Progenitor cell of endocrine pancreas (in vitro differentiated cells): ENCODE results near the gene STRN3. TPM values are rescaled to one million over a fixed set of nuclear protein-coding genes. Genes with fewer than 3 reads are reported as not detected.
A peak's percentile ranks its signal among the peaks of the same experiment; 100 is the strongest.
"Not testable (repeated sequence)": the region's sequence is repeated elsewhere in the genome, so short reads cannot be mapped to it uniquely, and the experiment has no call there.

Source experiments
- DNase-seq: peaks from one replicate; pipeline ENCODE4 v3.0.0; 2021; ENCODE audit warnings: low spot score; ENCODE audit not compliant: unreplicated experiment
- H3K27ac Mint-ChIP-seq: 2 replicates; pipeline ENCODE4 v1.8.0; 2021; ENCODE audit warnings: mild to moderate bottlenecking, moderate library complexity, mixed read lengths
- H3K27me3 Mint-ChIP-seq: 2 replicates; pipeline ENCODE4 v1.8.0; 2021; ENCODE audit warnings: mixed read lengths
- H3K36me3 Mint-ChIP-seq: 2 replicates; pipeline ENCODE4 v1.8.0; 2022; ENCODE audit warnings: mixed read lengths; ENCODE audit not compliant: insufficient read depth
- H3K4me1 Mint-ChIP-seq: 2 replicates; pipeline ENCODE4 v1.8.0; 2021; ENCODE audit warnings: low read depth, mixed read lengths
- H3K4me3 Mint-ChIP-seq: 2 replicates; pipeline ENCODE4 v1.8.0; 2021; ENCODE audit warnings: low read depth, mild to moderate bottlenecking, moderate library complexity, mixed read lengths
- H3K9me3 Mint-ChIP-seq: 2 replicates; pipeline ENCODE4 v1.8.0; 2021; ENCODE audit warnings: low read depth, mixed read lengths
- total RNA-seq: library from RNA; stranded (reverse); gene quantifications from 2 replicates; pipeline ENCODE4 v1.2.1, GENCODE V29; 2021
- TF ChIP-seq, protein P1 (sequence below): fragments of 200-600 bp; sonication (generic); IDR thresholded peaks from one replicate; pipeline ENCODE4 v1.5.0; 2021; ENCODE audit warnings: antibody characterized with exemption, mild to moderate bottlenecking; ENCODE audit not compliant: unreplicated experiment

STRN3 gene
- total RNA-seq, 1 donor from 2014 or later, result 46.7 TPM

DNA sequence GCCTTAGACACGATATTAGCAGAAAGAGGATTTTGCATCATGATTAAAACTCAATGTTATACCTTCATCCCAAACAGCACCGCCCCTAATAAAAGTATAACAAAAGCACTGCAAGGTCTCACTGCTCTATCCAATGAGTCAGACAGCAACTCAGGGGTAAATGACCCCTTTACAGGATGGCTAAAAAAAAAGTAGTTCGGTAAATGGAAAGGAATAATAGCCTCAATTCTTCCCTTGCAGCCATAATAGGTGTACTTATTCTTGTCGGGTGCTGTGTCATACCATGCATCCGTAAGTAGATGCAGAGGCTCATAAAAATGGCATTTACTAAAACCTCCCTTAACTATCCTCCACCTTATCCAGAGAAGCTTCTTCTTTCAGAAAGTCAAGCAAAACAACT lies 54.6 kb downstream of the STRN3 start:
- Mint-ChIP-seq H3K4me1 (peaks cover 9% of the 10 kb centered on the region), H3K4me3 (no peak overlapping the region), H3K36me3 (peaks cover 15% of the 10 kb centered on the region), H3K9me3 (peaks cover 17% of the 10 kb centered on the region), H3K27me3 (no peaks in the 10 kb centered on the region), H3K27ac (peak overlapping the region; percentile 76)
- TF ChIP-seq, protein P1, sequence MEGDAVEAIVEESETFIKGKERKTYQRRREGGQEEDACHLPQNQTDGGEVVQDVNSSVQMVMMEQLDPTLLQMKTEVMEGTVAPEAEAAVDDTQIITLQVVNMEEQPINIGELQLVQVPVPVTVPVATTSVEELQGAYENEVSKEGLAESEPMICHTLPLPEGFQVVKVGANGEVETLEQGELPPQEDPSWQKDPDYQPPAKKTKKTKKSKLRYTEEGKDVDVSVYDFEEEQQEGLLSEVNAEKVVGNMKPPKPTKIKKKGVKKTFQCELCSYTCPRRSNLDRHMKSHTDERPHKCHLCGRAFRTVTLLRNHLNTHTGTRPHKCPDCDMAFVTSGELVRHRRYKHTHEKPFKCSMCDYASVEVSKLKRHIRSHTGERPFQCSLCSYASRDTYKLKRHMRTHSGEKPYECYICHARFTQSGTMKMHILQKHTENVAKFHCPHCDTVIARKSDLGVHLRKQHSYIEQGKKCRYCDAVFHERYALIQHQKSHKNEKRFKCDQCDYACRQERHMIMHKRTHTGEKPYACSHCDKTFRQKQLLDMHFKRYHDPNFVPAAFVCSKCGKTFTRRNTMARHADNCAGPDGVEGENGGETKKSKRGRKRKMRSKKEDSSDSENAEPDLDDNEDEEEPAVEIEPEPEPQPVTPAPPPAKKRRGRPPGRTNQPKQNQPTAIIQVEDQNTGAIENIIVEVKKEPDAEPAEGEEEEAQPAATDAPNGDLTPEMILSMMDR, result no peak
- DNase-seq, result no peak

DNA sequence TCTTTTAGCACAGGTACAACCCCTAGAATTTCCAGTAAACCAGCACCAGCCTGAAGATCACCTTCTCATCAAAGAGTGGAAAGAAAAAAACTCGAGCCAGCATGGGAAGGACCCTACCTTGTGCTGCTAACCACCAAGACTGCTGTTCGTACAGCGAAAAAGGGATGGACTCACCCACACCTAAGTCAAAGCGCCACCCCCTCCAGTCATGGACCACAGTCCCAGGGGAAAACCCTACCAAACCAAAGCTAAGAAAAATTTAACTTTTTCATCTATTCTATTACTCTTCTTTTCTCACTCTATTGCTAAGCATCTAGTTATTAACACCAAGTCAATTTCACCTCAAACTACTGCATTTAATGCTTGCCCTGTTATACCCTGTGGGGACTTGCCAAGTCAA lies 56.4 kb downstream of the STRN3 start:
- Mint-ChIP-seq H3K9me3 (peaks cover 31% of the 10 kb centered on the region), H3K36me3 (peaks cover 30% of the 10 kb centered on the region)
- not testable (repeated sequence) for H3K27ac Mint-ChIP-seq, DNase-seq, H3K4me1 Mint-ChIP-seq, H3K27me3 Mint-ChIP-seq, H3K4me3 Mint-ChIP-seq

DNA sequence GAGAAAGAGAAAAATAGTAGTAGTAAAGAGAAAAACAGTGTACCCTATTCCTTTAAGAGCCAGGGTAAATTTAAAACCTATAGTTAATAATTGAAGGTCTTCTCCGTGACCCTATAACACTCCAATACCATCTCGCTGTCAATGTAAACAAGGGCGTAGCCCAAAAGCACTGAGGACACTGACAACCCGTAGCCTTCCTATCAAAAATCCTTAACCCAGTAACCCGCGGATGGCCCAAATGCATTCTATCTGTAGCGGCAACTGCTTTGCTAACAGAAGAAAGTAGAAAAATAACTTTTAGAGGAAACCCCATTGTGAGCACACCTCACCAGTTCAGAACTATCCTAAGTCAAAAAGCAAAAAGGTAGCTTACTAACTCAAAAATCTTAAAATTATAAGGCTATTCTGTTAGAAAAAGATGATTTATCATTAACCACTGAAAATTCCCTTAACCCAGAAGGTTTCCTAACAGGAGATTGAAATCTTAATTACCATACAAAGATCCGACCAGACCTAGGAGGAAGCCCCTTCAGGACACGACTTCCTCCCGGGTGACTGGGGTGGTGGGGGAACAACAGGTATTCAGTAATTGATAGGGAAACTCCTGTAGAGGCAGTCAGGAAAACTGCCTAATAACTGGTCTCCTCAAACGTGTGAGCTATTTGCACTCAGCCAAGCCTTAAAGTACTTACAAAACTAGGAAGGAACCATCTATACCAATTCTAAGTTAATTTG lies 58.6 kb downstream of the STRN3 start:
- H3K27me3 Mint-ChIP-seq, H3K4me1 Mint-ChIP-seq, DNase-seq, H3K27ac Mint-ChIP-seq, H3K4me3 Mint-ChIP-seq: not testable (repeated sequence)
- Mint-ChIP-seq H3K9me3 (peaks cover 32% of the 10 kb centered on the region), H3K36me3 (peaks cover 39% of the 10 kb centered on the region)

DNA sequence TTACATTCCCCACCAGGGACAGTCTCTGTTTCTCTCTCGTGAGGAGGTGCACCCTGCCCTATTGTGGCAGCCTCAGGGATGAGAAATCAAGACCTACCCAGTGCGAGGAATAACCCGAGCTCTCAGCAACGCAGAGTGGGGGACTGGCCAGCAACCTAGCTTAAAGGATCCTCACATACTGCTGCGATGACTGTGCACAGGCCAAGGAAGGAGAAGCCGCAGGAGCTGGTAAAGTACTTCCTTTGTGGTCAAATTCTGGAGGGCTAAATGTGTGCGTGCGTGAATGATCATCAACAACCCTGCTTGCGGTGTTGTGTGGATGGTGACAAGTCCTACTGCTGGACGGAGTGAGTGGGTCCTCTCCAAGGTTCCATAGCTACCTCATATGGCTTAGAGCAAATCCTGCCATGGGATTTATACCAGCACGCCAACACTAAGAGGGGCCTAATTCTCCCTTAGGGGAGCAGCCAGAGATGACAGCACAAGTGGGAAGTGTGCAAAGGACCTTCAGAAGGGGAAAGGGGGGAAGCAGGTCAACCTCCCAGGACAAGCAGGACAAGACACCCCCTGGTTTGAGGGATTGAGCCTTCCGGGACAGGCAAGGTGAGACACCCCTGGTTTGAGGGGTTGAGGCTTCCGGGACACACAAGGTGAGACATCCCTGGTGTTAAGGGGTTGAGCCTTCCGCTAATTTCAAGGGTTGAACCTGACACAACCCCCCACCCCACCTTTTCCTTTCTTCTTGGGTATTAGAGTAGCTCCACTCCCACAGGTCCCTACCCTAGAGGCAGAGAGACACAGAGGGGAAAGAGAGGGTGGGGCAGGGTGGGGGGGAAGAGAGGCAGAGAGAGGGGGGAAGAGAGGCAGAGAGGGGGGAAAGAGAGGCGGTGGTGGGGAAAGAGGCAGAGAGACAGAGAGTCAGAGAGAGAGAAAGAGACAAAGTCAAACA lies 59.5 kb downstream of the STRN3 start:
- DNase-seq, result no peak
- Mint-ChIP-seq H3K36me3 (peaks cover 35% of the 10 kb centered on the region), H3K27ac (peak overlapping the region; percentile 20), H3K4me1 (no peaks in the 10 kb centered on the region), H3K27me3 (no peaks in the 10 kb centered on the region), H3K4me3 (no peak overlapping the region), H3K9me3 (peaks cover 28% of the 10 kb centered on the region)
- TF ChIP-seq, protein P1, result no peak

DNA sequence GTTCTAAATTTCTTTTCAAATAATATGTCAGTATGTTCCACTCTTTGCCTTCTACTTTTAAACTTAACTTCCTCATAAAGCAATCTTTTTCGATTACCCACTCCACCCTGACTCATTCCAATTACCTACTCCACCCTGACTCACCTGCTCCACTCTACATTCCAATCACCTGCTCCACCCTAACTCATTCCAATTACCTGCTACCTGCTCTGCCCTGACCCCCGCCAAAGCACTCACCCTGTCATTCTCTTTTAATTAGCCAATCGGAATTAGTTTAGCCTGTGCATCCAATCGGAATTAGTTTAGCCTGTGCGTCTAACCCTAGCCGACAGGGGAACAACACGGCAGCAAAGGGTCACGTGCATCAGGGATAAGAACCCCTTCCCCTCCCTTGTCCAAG lies 60.3 kb downstream of the STRN3 start:
- DNase-seq, H3K27me3 Mint-ChIP-seq, H3K4me3 Mint-ChIP-seq, H3K4me1 Mint-ChIP-seq: not testable (repeated sequence)
- H3K36me3 Mint-ChIP-seq, result peaks cover 33% of the 10 kb centered on the region
- peak overlapping the region; percentile 20 for H3K27ac Mint-ChIP-seq
- peaks cover 24% of the 10 kb centered on the region for H3K9me3 Mint-ChIP-seq

DNA sequence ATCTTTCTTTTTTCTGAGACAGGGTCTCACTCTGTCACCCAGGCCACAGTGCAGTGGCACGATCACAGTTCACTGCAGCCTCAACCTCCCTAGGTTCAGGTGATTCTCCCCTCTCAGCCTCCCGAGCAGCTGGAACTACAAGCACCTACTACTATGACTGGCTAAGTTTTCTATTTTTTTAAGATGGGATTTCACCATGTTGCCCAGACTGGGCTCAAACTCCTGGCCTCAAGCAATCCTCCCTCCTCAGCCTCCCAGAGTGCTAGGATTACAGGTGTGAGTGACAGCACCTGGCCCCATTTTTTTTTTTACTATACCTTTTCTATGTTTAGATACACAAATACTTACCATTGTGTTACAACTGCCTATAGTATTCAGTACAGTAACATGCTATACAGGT lies 63.6 kb downstream of the STRN3 start:
- peaks cover 17% of the 10 kb centered on the region for H3K9me3 Mint-ChIP-seq
- H3K27me3 Mint-ChIP-seq, H3K4me3 Mint-ChIP-seq, H3K27ac Mint-ChIP-seq, DNase-seq: not testable (repeated sequence)
- H3K4me1 Mint-ChIP-seq, result peaks cover 18% of the 10 kb centered on the region
- peaks cover 33% of the 10 kb centered on the region for H3K36me3 Mint-ChIP-seq

DNA sequence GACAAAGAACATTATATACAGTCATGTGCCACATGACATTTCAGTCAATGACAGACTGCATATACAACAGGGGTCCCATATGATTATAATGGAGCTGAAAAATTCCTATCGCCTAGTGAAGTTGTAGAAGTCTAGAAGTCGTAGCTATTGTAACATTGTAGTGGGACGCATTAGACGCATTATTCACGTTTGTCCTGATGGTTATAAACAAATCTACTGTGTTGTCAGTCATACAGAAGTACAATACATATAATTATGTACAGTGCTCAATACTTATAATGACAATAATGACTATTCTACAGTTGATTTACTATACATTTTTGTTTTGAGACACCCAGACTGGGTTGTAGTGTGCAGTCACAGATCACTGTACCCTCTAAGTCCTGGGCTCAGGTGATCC lies 64.8 kb downstream of the STRN3 start:
- Mint-ChIP-seq H3K27me3 (no peaks in the 10 kb centered on the region), H3K4me1 (peaks cover 19% of the 10 kb centered on the region), H3K27ac (no peak overlapping the region)

More for the DNA sequence above, 64.8 kb downstream of the STRN3 start:
- Mint-ChIP-seq H3K4me3 (no peak overlapping the region), H3K36me3 (peaks cover 31% of the 10 kb centered on the region), H3K9me3 (peaks cover 12% of the 10 kb centered on the region)
- TF ChIP-seq, protein P1, result no peak
- no peak for DNase-seq
